B cell (primary cell): Measurements from ENCODE around the gene KRT79. TPM values are rescaled to one million over a fixed set of nuclear protein-coding genes. Genes with fewer than 3 reads are reported as not detected.

Experiments
- ATAC-seq: fragments of 200-7000 bp; cut with Tn5 transposase; one replicate; pipeline ENCODE4 v1.10.0; 2021; ENCODE audit warnings: low read depth, mild to moderate bottlenecking, moderate number of reproducible peaks, moderate library complexity
- CTCF ChIA-PET: fragments of 350-600 bp; sonication (Branson Sonifier 250); formaldehyde crosslinking; loops from one replicate; lab custom pipeline; 2021; ENCODE audit warnings: antibody characterized with exemption, inconsistent platforms; lab: Charles Lee
- POLR2A ChIA-PET: fragments of 350-600 bp; sonication (Branson Sonifier 250); formaldehyde crosslinking; loops from one replicate; lab custom pipeline; 2021; ENCODE audit warnings: antibody characterized with exemption; lab: Charles Lee
- DNase-seq: peaks from one replicate; pipeline ENCODE4 v3.0.0; 2013
- H2AFZ ChIP-seq: 2 replicates; pipeline ENCODE4 v1.6.1; 2012; ENCODE audit warnings: mild to moderate bottlenecking, low read depth, low read length; ENCODE audit not compliant: insufficient read depth, poor library complexity, severe bottlenecking
- H3K27ac ChIP-seq, 2 donors: 1 replicate in 1 of 2; 2 replicates in 1 of 2; pipeline ENCODE4 v1.5.1; 2012 to 2013; ENCODE audit warnings: low read length in 2 of 2, mild to moderate bottlenecking in 2 of 2, moderate library complexity in 1 of 2
- H3K27me3 ChIP-seq, 4 experiments: fragments of 200-600 bp in 1 of 4; sonication (generic) in 1 of 4; replicated peaks in 1 of 4; 1 replicate in 2 of 4; 2 replicates in 2 of 4; pipeline versions ENCODE4 v1.6.1 to v1.7.0; 2013 to 2016; ENCODE audit warnings: low read length in 3 of 4, mild to moderate bottlenecking in 2 of 4, mixed read lengths in 1 of 4, moderate library complexity in 1 of 4; ENCODE audit not compliant: insufficient read depth in 4 of 4, control insufficient read depth in 3 of 4; ENCODE audit errors: control extremely low read depth in 1 of 4
- H3K36me3 ChIP-seq, 2 experiments: replicated peaks in 1 of 2; 1 replicate in 1 of 2; 2 replicates in 1 of 2; pipeline versions ENCODE4 v1.6.1 to v1.7.1; 2013; ENCODE audit warnings: low read length in 1 of 2; ENCODE audit not compliant: insufficient read depth in 2 of 2, control insufficient read depth in 1 of 2; ENCODE audit errors: control extremely low read depth in 1 of 2, extremely low read depth in 1 of 2
- H3K4me1 ChIP-seq, 2 donors: fragments of 200-600 bp in 1 of 2; sonication (generic) in 1 of 2; 1 replicate in 1 of 2; 2 replicates in 1 of 2; pipeline versions ENCODE4 v1.5.1 to v1.6.1; 2013 to 2017; ENCODE audit warnings: low read length in 2 of 2; ENCODE audit not compliant: control insufficient read depth in 2 of 2, insufficient read depth in 2 of 2
- H3K4me2 ChIP-seq: replicated peaks from 2 replicates; pipeline ENCODE3; 2012; ENCODE audit warnings: mild to moderate bottlenecking, low read depth, low read length; ENCODE audit not compliant: poor library complexity, severe bottlenecking
- H3K4me3 ChIP-seq, 5 experiments: fragments of 200-600 bp in 1 of 5; sonication (generic) in 1 of 5; 1 replicate in 3 of 5; 2 replicates in 2 of 5; pipeline versions ENCODE4 v1.5.1 to v1.7.0; 2011 to 2016; ENCODE audit warnings: low read length in 4 of 5, mild to moderate bottlenecking in 4 of 5, low read depth in 2 of 5, control low read depth in 1 of 5, moderate library complexity in 1 of 5; ENCODE audit not compliant: insufficient read depth in 1 of 5; ENCODE audit errors: control extremely low read depth in 1 of 5, extremely low read depth in 1 of 5
- H3K79me2 ChIP-seq: fragments of 200-600 bp; sonication (generic); one replicate; pipeline ENCODE4 v1.6.0; 2016; ENCODE audit warnings: low read length; ENCODE audit not compliant: control insufficient read depth, insufficient read depth
- H3K9ac ChIP-seq: fragments of 200-600 bp; sonication (generic); 2 replicates; pipeline ENCODE4 v1.6.1; 2017; ENCODE audit warnings: mild to moderate bottlenecking, low read length, moderate library complexity
- H3K9me3 ChIP-seq, 3 donors: one replicate each; pipeline versions ENCODE4 v1.6.1 to v1.7.1; 2013; ENCODE audit warnings: low read length in 2 of 3; ENCODE audit not compliant: control insufficient read depth in 2 of 3, insufficient read depth in 1 of 3; ENCODE audit errors: control extremely low read depth in 1 of 3
- H4K20me1 ChIP-seq: 2 replicates; pipeline ENCODE4 v1.6.0; 2012; ENCODE audit warnings: mild to moderate bottlenecking, low read length; ENCODE audit not compliant: insufficient read depth, control insufficient read depth, poor library complexity, severe bottlenecking
- H3K27ac Mint-ChIP-seq: one replicate; pipeline ENCODE4 v1.8.0; 2021; ENCODE audit warnings: mixed read lengths
- H3K27me3 Mint-ChIP-seq: one replicate; pipeline ENCODE4 v1.8.0; 2021; ENCODE audit warnings: mixed read lengths
- H3K4me1 Mint-ChIP-seq: one replicate; pipeline ENCODE4 v1.8.0; 2021; ENCODE audit warnings: mixed read lengths
- H3K4me3 Mint-ChIP-seq: one replicate; pipeline ENCODE4 v1.8.0; 2021; ENCODE audit warnings: mixed read lengths
- H3K9me3 Mint-ChIP-seq: one replicate; pipeline ENCODE4 v1.8.0; 2022; ENCODE audit warnings: mixed read lengths; ENCODE audit not compliant: insufficient read depth
- CTCF ChIP-seq: fragments of 200-600 bp; IDR thresholded peaks from one replicate; pipeline ENCODE4 v1.8.0; 2022; ENCODE audit warnings: antibody characterized with exemption, mild to moderate bottlenecking
- EZH2 ChIP-seq: IDR thresholded peaks from 2 replicates; pipeline ENCODE4 v1.6.1; 2012; ENCODE audit warnings: borderline replicate concordance, low read depth, mild to moderate bottlenecking, moderate library complexity, low read length; ENCODE audit not compliant: insufficient read depth, poor library complexity, severe bottlenecking
- WGBS: methylation state at CpG from one replicate; pipeline ENCODE4 v1.1.5; 2013; ENCODE audit warnings: missing lambda C conversion rate; ENCODE audit not compliant: insufficient coverage; 5-methylcytosine and 5-hydroxymethylcytosine counted together
- intact Hi-C: fragments of 100-400 bp; cut with micrococcal nuclease; formaldehyde crosslinking; loops from one replicate; pipeline ENCODE4 v1.10.0; 2022
- polyA plus RNA-seq: library from polyadenylated mRNA; depleted of rRNA; stranded (reverse); fragments of >200 nt; gene quantifications from 2 replicates; pipeline ENCODE4 v1.2.3, GENCODE V29; 2012
- total RNA-seq, 2 donors: library from RNA; stranded (reverse); fragments of 120-200 nt in 1 of 2; gene quantifications; 1 replicate in 1 of 2; 2 replicates in 1 of 2; pipeline versions ENCODE4 v1.2.3 to v1.2.4, GENCODE V29; 2013 to 2022

KRT79 gene
- total and polyA plus RNA-seq, 2 donors (not counting 1 experiment from before 2014, with no cell fraction given), result not detected

- Mint-ChIP-seq H3K4me3 (no peak overlapping the region), H3K27ac (no peak overlapping the region), H3K9me3 (no peaks in the 10 kb centered on the region), H3K4me1 (no peaks in the 10 kb centered on the region), H3K27me3 (peaks cover 17% of the 10 kb centered on the region)
- Histone ChIP-seq H3K4me2 (no peak overlapping the region), H3K4me1 (no peaks in the 10 kb centered on the region), H3K36me3 (no peaks in the 10 kb centered on the region), H3K27ac (no peak overlapping the region), H2AFZ (no peak overlapping the region), H3K27me3 (no peaks in the 10 kb centered on the region), H3K79me2 (no peaks in the 10 kb centered on the region), H3K4me3 (no peak overlapping the region), H3K9ac (no peak overlapping the region), H4K20me1 (no peaks in the 10 kb centered on the region), H3K9me3 (no peaks in the 10 kb centered on the region)
- intact Hi-C loops, result no loop called here
- no peak for TF ChIP-seq EZH2
- no peak for TF ChIP-seq CTCF
- no peak for DNase-seq
- ChIA-PET CTCF (no interaction called here), POLR2A (no interaction called here)
- no peak for ATAC-seq
- 70% methylated on average over 3 of the region's 4 CpGs for WGBS
Measured at GRCh38 chr12:52812073-52812400, 22.1 kb downstream of the KRT79 start.

GRCh38 chr12:52811191-52812072 is 22.7 kb downstream of the KRT79 start:
- Mint-ChIP-seq H3K4me3 (no peak overlapping the region), H3K9me3 (no peaks in the 10 kb centered on the region), H3K27me3 (peaks cover 17% of the 10 kb centered on the region), H3K4me1 (no peaks in the 10 kb centered on the region), H3K27ac (no peak overlapping the region)
- Histone ChIP-seq H4K20me1 (no peaks in the 10 kb centered on the region), H3K4me2 (no peak overlapping the region), H3K9me3 (no peaks in the 10 kb centered on the region), H3K36me3 (no peaks in the 10 kb centered on the region), H3K27ac (no peak overlapping the region), H3K9ac (no peak overlapping the region), H3K79me2 (no peaks in the 10 kb centered on the region), H3K27me3 (no peaks in the 10 kb centered on the region), H3K4me1 (no peaks in the 10 kb centered on the region), H3K4me3 (no peak overlapping the region), H2AFZ (no peak overlapping the region)
- ATAC-seq (no peak), DNase-seq (no peak)
- ChIA-PET POLR2A (no interaction called here), CTCF (no interaction called here)
- WGBS, result 86% methylated on average over 8 of the region's 9 CpGs
- no peak for TF ChIP-seq CTCF
- intact Hi-C loops, result no loop called here
